Ishikawa (cell line): ENCODE data around the gene LTC4S.

ENCODE experiments used
- CEBPB ChIP-seq: IDR thresholded peaks from 2 replicates; pipeline ENCODE4 v1.6.1; 2012
- CREB1 ChIP-seq: IDR thresholded peaks from 2 replicates; pipeline ENCODE4 v1.6.1; 2012; ENCODE audit warnings: low read depth
- EGR1 ChIP-seq: IDR thresholded peaks from 2 replicates; pipeline ENCODE4 v1.6.1; 2012
- EP300 ChIP-seq: IDR thresholded peaks from 2 replicates; pipeline ENCODE4 v1.6.1; 2012; ENCODE audit warnings: borderline replicate concordance
- FOXM1 ChIP-seq: IDR thresholded peaks from 2 replicates; pipeline ENCODE4 v1.6.1; 2012; ENCODE audit warnings: low read depth, borderline replicate concordance
- NFIC ChIP-seq: IDR thresholded peaks from 2 replicates; pipeline ENCODE4 v1.6.1; 2012
- RAD21 ChIP-seq: IDR thresholded peaks from 2 replicates; pipeline ENCODE4 v1.6.1; 2012; ENCODE audit warnings: low read depth
- TAF1 ChIP-seq: IDR thresholded peaks from 2 replicates; pipeline ENCODE4 v1.6.1; 2012; ENCODE audit warnings: low read depth, mild to moderate bottlenecking
- TCF12 ChIP-seq: IDR thresholded peaks from 2 replicates; pipeline ENCODE4 v1.6.1; 2012; ENCODE audit warnings: low read depth
- TEAD4 ChIP-seq: IDR thresholded peaks from 2 replicates; pipeline ENCODE4 v1.6.1; 2012
- YY1 ChIP-seq: IDR thresholded peaks from 2 replicates; pipeline ENCODE4 v1.6.1; 2012; ENCODE audit warnings: low read depth
- ZBTB7A ChIP-seq: IDR thresholded peaks from 2 replicates; pipeline ENCODE4 v1.6.1; 2012; ENCODE audit warnings: low read depth
- TF ChIP-seq, protein P1 (sequence below): IDR thresholded peaks from 2 replicates; pipeline ENCODE4 v1.6.1; 2012
- TF ChIP-seq, protein P2 (sequence below): IDR thresholded peaks from 2 replicates; pipeline ENCODE4 v1.6.1; 2012; ENCODE audit warnings: low read depth, mild to moderate bottlenecking
- TF ChIP-seq, protein P3 (sequence below): IDR thresholded peaks from 2 replicates; pipeline ENCODE4 v1.6.1; 2012

The LTC4S gene

DNA sequence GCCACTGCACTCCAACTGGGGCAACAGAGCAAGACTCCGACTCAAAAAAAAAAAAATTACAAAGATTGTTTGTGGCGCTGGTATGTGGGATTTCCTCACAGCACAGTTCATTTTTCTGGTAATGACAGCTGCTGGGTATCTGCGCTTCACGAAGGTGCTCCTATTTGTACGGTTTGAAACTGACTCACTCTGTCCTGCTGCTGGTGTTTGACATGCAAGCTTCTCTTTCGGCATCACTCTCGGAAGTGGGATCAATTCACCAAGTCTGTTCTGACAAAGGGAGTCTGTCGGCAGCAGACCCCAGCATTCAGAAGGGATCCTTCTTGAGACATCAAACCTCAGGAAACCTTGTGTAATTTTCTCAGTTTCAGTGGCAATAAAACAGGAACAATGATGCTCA, 34.8 kb upstream of the LTC4S start:
- TF ChIP-seq YY1 = no peak
- no peak for TF ChIP-seq TEAD4
- no peak for TF ChIP-seq TCF12
- no peak for TF ChIP-seq EGR1
- no peak for TF ChIP-seq RAD21
- no peak for TF ChIP-seq TAF1

DNA sequence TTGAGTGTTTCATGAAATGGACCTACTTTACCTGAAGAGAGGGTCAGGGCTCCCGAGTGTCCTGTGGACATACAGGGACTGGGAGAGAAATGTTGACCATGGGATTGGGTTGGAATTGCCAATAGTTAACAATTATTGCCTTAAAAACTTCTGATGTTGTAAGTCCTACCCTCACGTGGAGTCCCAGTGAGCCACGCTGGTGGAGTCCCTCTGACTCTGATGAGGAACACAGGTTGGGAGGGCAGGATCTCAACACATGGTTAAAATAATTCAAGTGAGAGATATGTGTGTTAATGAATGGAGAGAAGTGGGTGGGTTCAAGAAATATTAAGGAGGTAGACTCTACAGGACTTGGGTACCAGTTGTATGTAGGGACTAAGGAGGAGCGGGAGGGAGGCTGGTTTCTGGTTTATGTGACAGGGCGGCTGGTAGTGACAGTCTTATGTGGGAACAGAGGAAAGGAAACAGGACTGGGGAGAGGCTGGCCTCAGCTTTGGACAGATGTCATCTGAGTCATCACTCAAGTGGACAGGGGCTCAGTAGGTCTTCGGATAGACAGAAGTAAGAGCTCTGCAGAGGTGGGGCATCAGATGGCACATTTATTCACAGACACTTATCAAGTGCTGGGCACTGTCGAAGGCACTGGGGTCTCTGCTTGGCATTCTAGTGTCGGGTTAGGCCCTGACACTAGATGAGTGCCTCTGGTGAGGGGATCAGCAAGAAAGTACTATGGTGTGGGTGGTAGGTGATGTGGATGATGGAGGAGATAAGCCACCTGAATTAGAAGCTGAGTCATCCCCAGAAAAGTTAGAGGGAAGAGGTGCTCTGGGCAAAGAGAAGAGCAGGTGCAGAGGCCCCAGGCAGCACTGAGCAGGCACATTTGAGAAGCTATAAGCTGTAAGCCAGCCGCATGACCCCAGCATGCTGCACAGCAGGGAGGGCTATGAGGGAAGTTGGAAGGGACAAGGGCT, 33.9 kb upstream of the LTC4S start:
- no peak for TF ChIP-seq TEAD4
- no peak for TF ChIP-seq CREB1
- TF ChIP-seq FOXM1 = no peak
- TF ChIP-seq TCF12 = no peak
- no peak for TF ChIP-seq CEBPB
- TF ChIP-seq ZBTB7A = no peak
- TF ChIP-seq, protein P1, sequence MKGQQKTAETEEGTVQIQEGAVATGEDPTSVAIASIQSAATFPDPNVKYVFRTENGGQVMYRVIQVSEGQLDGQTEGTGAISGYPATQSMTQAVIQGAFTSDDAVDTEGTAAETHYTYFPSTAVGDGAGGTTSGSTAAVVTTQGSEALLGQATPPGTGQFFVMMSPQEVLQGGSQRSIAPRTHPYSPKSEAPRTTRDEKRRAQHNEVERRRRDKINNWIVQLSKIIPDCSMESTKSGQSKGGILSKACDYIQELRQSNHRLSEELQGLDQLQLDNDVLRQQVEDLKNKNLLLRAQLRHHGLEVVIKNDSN = no peak
- TF ChIP-seq, protein P2, sequence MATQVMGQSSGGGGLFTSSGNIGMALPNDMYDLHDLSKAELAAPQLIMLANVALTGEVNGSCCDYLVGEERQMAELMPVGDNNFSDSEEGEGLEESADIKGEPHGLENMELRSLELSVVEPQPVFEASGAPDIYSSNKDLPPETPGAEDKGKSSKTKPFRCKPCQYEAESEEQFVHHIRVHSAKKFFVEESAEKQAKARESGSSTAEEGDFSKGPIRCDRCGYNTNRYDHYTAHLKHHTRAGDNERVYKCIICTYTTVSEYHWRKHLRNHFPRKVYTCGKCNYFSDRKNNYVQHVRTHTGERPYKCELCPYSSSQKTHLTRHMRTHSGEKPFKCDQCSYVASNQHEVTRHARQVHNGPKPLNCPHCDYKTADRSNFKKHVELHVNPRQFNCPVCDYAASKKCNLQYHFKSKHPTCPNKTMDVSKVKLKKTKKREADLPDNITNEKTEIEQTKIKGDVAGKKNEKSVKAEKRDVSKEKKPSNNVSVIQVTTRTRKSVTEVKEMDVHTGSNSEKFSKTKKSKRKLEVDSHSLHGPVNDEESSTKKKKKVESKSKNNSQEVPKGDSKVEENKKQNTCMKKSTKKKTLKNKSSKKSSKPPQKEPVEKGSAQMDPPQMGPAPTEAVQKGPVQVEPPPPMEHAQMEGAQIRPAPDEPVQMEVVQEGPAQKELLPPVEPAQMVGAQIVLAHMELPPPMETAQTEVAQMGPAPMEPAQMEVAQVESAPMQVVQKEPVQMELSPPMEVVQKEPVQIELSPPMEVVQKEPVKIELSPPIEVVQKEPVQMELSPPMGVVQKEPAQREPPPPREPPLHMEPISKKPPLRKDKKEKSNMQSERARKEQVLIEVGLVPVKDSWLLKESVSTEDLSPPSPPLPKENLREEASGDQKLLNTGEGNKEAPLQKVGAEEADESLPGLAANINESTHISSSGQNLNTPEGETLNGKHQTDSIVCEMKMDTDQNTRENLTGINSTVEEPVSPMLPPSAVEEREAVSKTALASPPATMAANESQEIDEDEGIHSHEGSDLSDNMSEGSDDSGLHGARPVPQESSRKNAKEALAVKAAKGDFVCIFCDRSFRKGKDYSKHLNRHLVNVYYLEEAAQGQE = no peak
- no peak for TF ChIP-seq TAF1
- TF ChIP-seq RAD21 = no peak

DNA sequence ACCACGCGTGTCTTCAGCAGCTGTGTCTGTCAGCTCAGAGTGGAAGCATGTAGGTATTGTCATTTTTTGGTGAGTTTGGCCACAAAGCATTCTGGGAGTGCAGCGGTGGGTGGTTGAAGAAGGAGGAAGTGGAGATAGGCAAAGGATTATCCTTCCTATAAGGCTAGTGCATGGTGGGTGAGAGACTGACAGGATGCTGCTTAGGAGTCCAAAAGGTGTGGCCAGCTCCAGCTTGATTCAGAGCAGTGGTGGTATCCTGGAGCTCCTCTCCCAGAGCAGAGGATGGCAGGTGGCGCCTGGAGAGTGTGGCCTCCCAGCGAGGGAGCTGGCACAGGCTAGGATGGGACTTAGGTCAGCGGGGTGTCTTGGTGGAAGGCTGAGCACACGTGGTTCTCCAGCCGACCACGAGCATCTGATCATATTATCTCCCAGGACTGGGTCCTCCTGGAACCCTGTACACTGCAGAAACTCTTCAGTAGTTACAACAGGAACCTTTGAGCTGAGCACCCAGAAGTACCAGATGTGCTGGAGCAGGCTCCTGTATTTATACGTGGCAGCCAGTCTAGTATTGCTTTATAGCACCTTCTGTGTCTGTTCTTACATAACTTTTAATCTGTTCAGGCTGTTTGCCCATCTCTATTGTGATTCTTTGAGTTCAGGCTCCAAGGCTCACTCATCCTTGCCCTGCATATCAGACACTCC, 31.6 kb upstream of the LTC4S start:
- TF ChIP-seq RAD21 (no peak), CEBPB (no peak)

DNA sequence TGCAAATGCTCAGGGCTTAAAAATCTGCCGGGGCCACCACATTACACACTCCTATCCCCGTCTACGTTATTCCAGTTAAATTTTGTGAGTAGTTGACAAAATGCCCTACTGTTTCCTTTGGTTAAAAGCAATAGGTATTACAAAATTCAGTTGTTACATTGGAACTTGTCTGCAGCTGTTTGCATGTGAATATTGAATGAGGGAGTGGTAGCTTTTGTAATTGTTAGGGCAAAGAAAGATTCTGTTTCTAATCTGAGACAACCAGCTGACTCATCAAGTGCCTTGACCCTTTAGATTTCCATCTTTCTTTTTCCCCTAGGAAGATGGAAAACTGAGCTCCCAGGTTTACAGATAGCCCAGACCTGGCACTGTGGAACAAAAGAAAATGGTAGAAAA, 31.0 kb upstream of the LTC4S start:
- TF ChIP-seq, protein P3, sequence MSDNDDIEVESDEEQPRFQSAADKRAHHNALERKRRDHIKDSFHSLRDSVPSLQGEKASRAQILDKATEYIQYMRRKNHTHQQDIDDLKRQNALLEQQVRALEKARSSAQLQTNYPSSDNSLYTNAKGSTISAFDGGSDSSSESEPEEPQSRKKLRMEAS = no peak
- TF ChIP-seq TAF1 (no peak), ZBTB7A (no peak), TEAD4 (no peak), FOXM1 (no peak), RAD21 (no peak), NFIC (no peak), CREB1 (no peak), CEBPB (no peak), EP300 (no peak), YY1 (no peak), TCF12 (no peak)
- TF ChIP-seq, protein P2 = no peak
- TF ChIP-seq, protein P1 = no peak

DNA sequence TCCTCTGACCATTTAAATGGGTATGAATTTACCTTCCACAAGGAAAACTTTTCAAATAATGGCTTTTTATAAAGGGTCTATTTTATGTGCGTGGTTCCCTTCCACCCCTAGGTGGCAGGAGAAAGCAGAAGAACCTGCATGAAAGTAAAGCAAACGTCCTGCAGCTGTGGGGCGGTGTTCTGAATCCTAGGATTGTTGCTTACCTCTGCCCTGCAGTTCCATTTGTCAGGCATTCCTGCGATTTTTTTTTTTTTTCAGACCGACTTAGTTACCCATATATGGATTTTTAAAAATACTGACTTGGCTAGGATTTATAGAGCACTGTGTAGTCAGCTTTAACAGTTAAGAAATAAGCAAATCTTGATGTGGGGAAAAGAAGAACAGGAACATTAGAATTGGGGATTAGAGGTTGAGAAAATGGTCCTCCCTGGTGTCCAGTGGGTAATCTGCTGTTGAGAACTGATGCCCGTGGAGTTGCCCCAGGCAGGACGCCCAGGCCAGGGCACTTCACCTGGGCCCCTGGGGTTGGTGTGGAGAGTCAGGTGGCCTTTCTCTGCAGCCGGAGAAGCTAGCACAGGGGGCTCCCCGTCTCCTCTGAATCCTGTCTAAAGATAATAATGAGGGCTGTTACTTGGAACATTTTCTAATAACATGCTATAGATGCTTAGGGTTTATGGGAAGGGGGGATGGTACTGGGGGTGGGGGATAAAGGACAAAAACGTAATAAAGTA, 30.4 kb upstream of the LTC4S start:
- TF ChIP-seq ZBTB7A (no peak), RAD21 (peak; percentile 77)
- TF ChIP-seq, protein P1 = no peak

DNA sequence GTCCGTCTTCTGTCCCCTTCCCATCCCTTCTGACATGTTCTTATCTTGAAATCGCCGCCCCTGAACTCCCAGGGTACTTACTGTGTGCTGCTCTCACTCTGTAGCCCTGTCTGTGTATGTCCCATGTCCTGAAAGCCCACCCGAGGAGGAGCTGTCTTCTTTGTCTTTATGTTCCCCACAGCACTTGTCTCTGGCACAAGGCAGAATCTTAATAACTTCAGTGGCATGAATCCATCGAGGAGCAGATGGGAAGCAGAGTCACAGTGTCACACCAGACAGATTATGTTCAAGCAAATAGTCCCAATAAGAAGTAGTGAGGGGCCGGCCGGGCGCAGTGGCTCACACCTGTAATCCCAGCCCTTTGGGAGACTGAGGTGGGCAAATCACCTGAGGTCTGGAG, 29.7 kb upstream of the LTC4S start:
- TF ChIP-seq TAF1 (no peak), CREB1 (no peak), NFIC (no peak)
